Measurements from ENCODE around the gene ARHGAP9. TPM values are rescaled to one million over a fixed set of nuclear protein-coding genes. Genes with fewer than 3 reads are reported as not detected.
A peak's percentile ranks its signal among the peaks of the same experiment; 100 is the strongest.
"Not testable (repeated sequence)": the region's sequence is repeated elsewhere in the genome, so short reads cannot be mapped to it uniquely, and the experiment has no call there.

Gene ARHGAP9
- total RNA-seq, 1 donor from 2014 or later: 102 TPM

- intact Hi-C loops (cut with micrococcal nuclease); DNase-seq (ENCODE audit: low spot score); H3K27me3 Mint-ChIP-seq (ENCODE audit: insufficient read depth); H3K27ac Mint-ChIP-seq; H3K4me3 Mint-ChIP-seq; H3K9me3 Mint-ChIP-seq: not testable (repeated sequence)
- Mint-ChIP-seq H3K4me1 (ENCODE audit: low read depth) (peaks cover 49% of the 10 kb centered on the region), H3K36me3 (ENCODE audit: low read depth) (peaks cover 71% of the 10 kb centered on the region)
Measured at GRCh38 chr12:57514246-57514645, 34.6 kb upstream of the ARHGAP9 start.

GRCh38 chr12:57513677-57514076 lies 34.0 kb upstream of the ARHGAP9 start:
- H3K27me3 Mint-ChIP-seq (ENCODE audit: insufficient read depth); H3K27ac Mint-ChIP-seq; intact Hi-C loops (cut with micrococcal nuclease); H3K9me3 Mint-ChIP-seq; DNase-seq (ENCODE audit: low spot score); H3K4me3 Mint-ChIP-seq: not testable (repeated sequence)
- Mint-ChIP-seq H3K4me1 (ENCODE audit: low read depth) (peaks cover 43% of the 10 kb centered on the region), H3K36me3 (ENCODE audit: low read depth) (peaks cover 70% of the 10 kb centered on the region)

GRCh38 chr12:57513266-57513665 lies 33.6 kb upstream of the ARHGAP9 start:
- no peak for DNase-seq (ENCODE audit: low spot score)
- H3K27ac Mint-ChIP-seq: peak overlapping the region; percentile 74
- no peaks in the 10 kb centered on the region for H3K9me3 Mint-ChIP-seq
- H3K4me1 Mint-ChIP-seq (ENCODE audit: low read depth): peaks cover 39% of the 10 kb centered on the region
- no peaks in the 10 kb centered on the region for H3K27me3 Mint-ChIP-seq (ENCODE audit: insufficient read depth)
- intact Hi-C loops (cut with micrococcal nuclease): no loop called here
- H3K4me3 Mint-ChIP-seq: no peak overlapping the region
- H3K36me3 Mint-ChIP-seq (ENCODE audit: low read depth): peaks cover 67% of the 10 kb centered on the region

- H3K27ac Mint-ChIP-seq: peak overlapping the region; percentile 74
- no peaks in the 10 kb centered on the region for H3K9me3 Mint-ChIP-seq
- H3K36me3 Mint-ChIP-seq (ENCODE audit: low read depth): peaks cover 64% of the 10 kb centered on the region
- no peak overlapping the region for H3K4me3 Mint-ChIP-seq
- H3K27me3 Mint-ChIP-seq (ENCODE audit: insufficient read depth): no peaks in the 10 kb centered on the region
- intact Hi-C loops (cut with micrococcal nuclease): no loop called here
- H3K4me1 Mint-ChIP-seq (ENCODE audit: low read depth): peaks cover 33% of the 10 kb centered on the region
- no peak for DNase-seq (ENCODE audit: low spot score)
Measured at GRCh38 chr12:57512665-57513064, 33.0 kb upstream of the ARHGAP9 start.

- H3K4me3 Mint-ChIP-seq: no peak overlapping the region
- no peak for DNase-seq (ENCODE audit: low spot score)
- H3K9me3 Mint-ChIP-seq: no peaks in the 10 kb centered on the region
- peaks cover 24% of the 10 kb centered on the region for H3K4me1 Mint-ChIP-seq (ENCODE audit: low read depth)
- intact Hi-C loops (cut with micrococcal nuclease): no loop called here
- no peaks in the 10 kb centered on the region for H3K27me3 Mint-ChIP-seq (ENCODE audit: insufficient read depth)
- peak overlapping the region; percentile 70 for H3K27ac Mint-ChIP-seq
- H3K36me3 Mint-ChIP-seq (ENCODE audit: low read depth): peaks cover 55% of the 10 kb centered on the region
Measured at GRCh38 chr12:57511588-57512325, 32.1 kb upstream of the ARHGAP9 start.

- Mint-ChIP-seq H3K4me1 (ENCODE audit: low read depth) (peaks cover 20% of the 10 kb centered on the region), H3K36me3 (ENCODE audit: low read depth) (peaks cover 54% of the 10 kb centered on the region), H3K27me3 (ENCODE audit: insufficient read depth) (no peaks in the 10 kb centered on the region), H3K27ac (no peak overlapping the region), H3K4me3 (no peak overlapping the region), H3K9me3 (no peaks in the 10 kb centered on the region)
- intact Hi-C loops (cut with micrococcal nuclease): no loop called here
- DNase-seq (ENCODE audit: low spot score): no peak
Measured at GRCh38 chr12:57511161-57511560, 31.5 kb upstream of the ARHGAP9 start.

GRCh38 chr12:57507796-57508195 lies 28.1 kb upstream of the ARHGAP9 start:
- H3K4me1 Mint-ChIP-seq (ENCODE audit: low read depth): peaks cover 14% of the 10 kb centered on the region
- not testable (repeated sequence) for H3K27ac Mint-ChIP-seq

GRCh38 chr12:57506541-57506940 lies 26.9 kb upstream of the ARHGAP9 start:
- intact Hi-C loops (cut with micrococcal nuclease); H3K4me1 Mint-ChIP-seq (ENCODE audit: low read depth); H3K4me3 Mint-ChIP-seq; H3K27ac Mint-ChIP-seq; DNase-seq (ENCODE audit: low spot score); H3K27me3 Mint-ChIP-seq (ENCODE audit: insufficient read depth); H3K9me3 Mint-ChIP-seq: not testable (repeated sequence)
- H3K36me3 Mint-ChIP-seq (ENCODE audit: low read depth): peaks cover 38% of the 10 kb centered on the region

More at GRCh38 chr12:57507796-57508195, 28.1 kb upstream of the ARHGAP9 start:
- H3K9me3 Mint-ChIP-seq; intact Hi-C loops (cut with micrococcal nuclease); H3K4me3 Mint-ChIP-seq; H3K27me3 Mint-ChIP-seq (ENCODE audit: insufficient read depth); DNase-seq (ENCODE audit: low spot score): not testable (repeated sequence)
- peaks cover 45% of the 10 kb centered on the region for H3K36me3 Mint-ChIP-seq (ENCODE audit: low read depth)

GRCh38 chr12:57502311-57502969 lies 22.8 kb upstream of the ARHGAP9 start:
- H3K4me1 Mint-ChIP-seq (ENCODE audit: low read depth); H3K4me3 Mint-ChIP-seq; H3K27me3 Mint-ChIP-seq (ENCODE audit: insufficient read depth); H3K9me3 Mint-ChIP-seq; DNase-seq (ENCODE audit: low spot score); H3K27ac Mint-ChIP-seq; intact Hi-C loops (cut with micrococcal nuclease): not testable (repeated sequence)
- H3K36me3 Mint-ChIP-seq (ENCODE audit: low read depth): peaks cover 53% of the 10 kb centered on the region

- Mint-ChIP-seq H3K27ac (no peak overlapping the region), H3K36me3 (ENCODE audit: low read depth) (peaks cover 57% of the 10 kb centered on the region), H3K9me3 (no peaks in the 10 kb centered on the region), H3K4me3 (no peak overlapping the region), H3K27me3 (ENCODE audit: insufficient read depth) (no peaks in the 10 kb centered on the region), H3K4me1 (ENCODE audit: low read depth) (peaks cover 8% of the 10 kb centered on the region)
- DNase-seq (ENCODE audit: low spot score): no peak
- intact Hi-C loops (cut with micrococcal nuclease): no loop called here
Measured at GRCh38 chr12:57500213-57500612, 20.5 kb upstream of the ARHGAP9 start.

GRCh38 chr12:57498571-57498970 lies 18.9 kb upstream of the ARHGAP9 start:
- H3K27ac Mint-ChIP-seq: no peak overlapping the region

GRCh38 chr12:57498132-57498502 lies 18.5 kb upstream of the ARHGAP9 start:
- Mint-ChIP-seq H3K9me3 (no peaks in the 10 kb centered on the region), H3K27me3 (ENCODE audit: insufficient read depth) (no peaks in the 10 kb centered on the region), H3K27ac (no peak overlapping the region), H3K4me3 (no peak overlapping the region), H3K4me1 (ENCODE audit: low read depth) (peaks cover 8% of the 10 kb centered on the region), H3K36me3 (ENCODE audit: low read depth) (peaks cover 49% of the 10 kb centered on the region)
- intact Hi-C loops (cut with micrococcal nuclease): no loop called here
- DNase-seq (ENCODE audit: low spot score): no peak

More at GRCh38 chr12:57498571-57498970, 18.9 kb upstream of the ARHGAP9 start:
- peaks cover 49% of the 10 kb centered on the region for H3K36me3 Mint-ChIP-seq (ENCODE audit: low read depth)
- intact Hi-C loops (cut with micrococcal nuclease): no loop called here
- no peaks in the 10 kb centered on the region for H3K9me3 Mint-ChIP-seq
- no peaks in the 10 kb centered on the region for H3K27me3 Mint-ChIP-seq (ENCODE audit: insufficient read depth)
- H3K4me3 Mint-ChIP-seq: no peak overlapping the region
- DNase-seq (ENCODE audit: low spot score): no peak
- peaks cover 8% of the 10 kb centered on the region for H3K4me1 Mint-ChIP-seq (ENCODE audit: low read depth)

GRCh38 chr12:57497223-57498131 lies 17.8 kb upstream of the ARHGAP9 start:
- Mint-ChIP-seq H3K4me1 (ENCODE audit: low read depth) (peaks cover 8% of the 10 kb centered on the region), H3K36me3 (ENCODE audit: low read depth) (peaks cover 52% of the 10 kb centered on the region), H3K4me3 (no peak overlapping the region), H3K27ac (peak overlapping the region; percentile 24), H3K27me3 (ENCODE audit: insufficient read depth) (no peaks in the 10 kb centered on the region), H3K9me3 (no peaks in the 10 kb centered on the region)
- DNase-seq (ENCODE audit: low spot score): no peak
- intact Hi-C loops (cut with micrococcal nuclease): no loop called here
